Esophagus muscularis mucosa (tissue), 4 donors: ENCODE measurements around the gene ATG14.

ENCODE experiments used
- CTCF ChIP-seq, 3 experiments: fragments of 200-600 bp in 2 of 3; fragments of 450-650 bp in 1 of 3; sonication (generic) in 2 of 3; IDR thresholded peaks; one replicate each; pipeline ENCODE4 v1.5.1; 2017 to 2019; ENCODE audit warnings: antibody characterized with exemption in 3 of 3, mild to moderate bottlenecking in 2 of 3, moderate library complexity in 1 of 3
- EP300 ChIP-seq: sonication (generic); formaldehyde crosslinking; IDR thresholded peaks from one replicate; pipeline ENCODE4 v1.6.1; 2017; ENCODE audit warnings: antibody characterized with exemption
- POLR2A ChIP-seq: fragments of 450-650 bp; IDR thresholded peaks from one replicate; pipeline ENCODE4 v1.6.1; 2017; ENCODE audit warnings: antibody characterized with exemption, moderate library complexity, mild to moderate bottlenecking, low read depth
- POLR2AphosphoS5 ChIP-seq, 2 donors: sonication (generic); formaldehyde crosslinking; IDR thresholded peaks; one replicate each; pipeline ENCODE4 v1.6.1; 2017; ENCODE audit warnings: antibody characterized with exemption in 2 of 2

GRCh38 chr14:55370883-55371455, 40.7 kb downstream of the ATG14 start:
- TF ChIP-seq CTCF (IDR thresholded peaks at IDR 0.05) (no peak), POLR2A (no peak), POLR2AphosphoS5 (IDR thresholded peaks at IDR 0.05) (no peak), EP300 (no peak)
